Effector memory CD4-positive, alpha-beta T cell (primary cell): Measurements from ENCODE around the gene PI16.

ENCODE experiments used
- DNase-seq, 3 donors: peaks; one replicate each; pipeline ENCODE4 v3.0.0-alpha.2; 2020
- H3K27ac ChIP-seq: 2 replicates; pipeline ENCODE4 v1.7.0; 2013; ENCODE audit warnings: mild to moderate bottlenecking, low read length, moderate library complexity; ENCODE audit not compliant: insufficient read depth, poor library complexity, severe bottlenecking
- H3K27me3 ChIP-seq: replicated peaks from 2 replicates; pipeline ENCODE4 v1.7.0; 2013; ENCODE audit warnings: mild to moderate bottlenecking, low read length; ENCODE audit not compliant: insufficient read depth, control insufficient read depth, poor library complexity, severe bottlenecking
- H3K36me3 ChIP-seq: 2 replicates; pipeline ENCODE4 v1.7.0; 2013; ENCODE audit warnings: mild to moderate bottlenecking, low read length, moderate library complexity; ENCODE audit not compliant: control insufficient read depth, insufficient read depth
- H3K4me1 ChIP-seq: 2 replicates; pipeline ENCODE4 v1.7.0; 2013; ENCODE audit warnings: low read length, mild to moderate bottlenecking; ENCODE audit not compliant: control insufficient read depth, insufficient read depth, poor library complexity, severe bottlenecking
- H3K4me3 ChIP-seq: 2 replicates; pipeline ENCODE4 v1.7.0; 2013; ENCODE audit warnings: low read length, low read depth, mild to moderate bottlenecking; ENCODE audit not compliant: insufficient read depth, poor library complexity, severe bottlenecking
- H3K9me3 ChIP-seq: 2 replicates; pipeline ENCODE4 v1.7.0; 2013; ENCODE audit warnings: mild to moderate bottlenecking, low read length, moderate library complexity; ENCODE audit not compliant: control insufficient read depth

PI16 gene

DNA sequence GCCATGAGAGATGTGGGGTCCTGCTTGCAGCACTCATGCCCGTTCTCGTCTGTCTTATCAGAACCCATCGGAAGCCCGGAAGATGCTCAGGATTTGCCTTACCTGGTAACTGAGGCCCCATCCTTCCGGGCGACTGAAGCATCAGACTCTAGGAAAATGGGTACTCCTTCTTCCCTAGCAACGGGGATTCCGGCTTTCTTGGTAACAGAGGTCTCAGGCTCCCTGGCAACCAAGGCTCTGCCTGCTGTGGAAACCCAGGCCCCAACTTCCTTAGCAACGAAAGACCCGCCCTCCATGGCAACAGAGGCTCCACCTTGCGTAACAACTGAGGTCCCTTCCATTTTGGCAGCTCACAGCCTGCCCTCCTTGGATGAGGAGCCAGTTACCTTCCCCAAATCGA is 8.3 kb downstream of the PI16 start:
- H3K27ac ChIP-seq = peak overlapping the region; percentile 62
- peaks cover 37% of the 10 kb centered on the region for H3K4me1 ChIP-seq
- H3K36me3 ChIP-seq = peaks cover 7% of the 10 kb centered on the region
- DNase-seq = peak; percentile 58 to 77 (median 74)
- H3K27me3 ChIP-seq = no peaks in the 10 kb centered on the region
- H3K4me3 ChIP-seq = no peak overlapping the region
- no peaks in the 10 kb centered on the region for H3K9me3 ChIP-seq

DNA sequence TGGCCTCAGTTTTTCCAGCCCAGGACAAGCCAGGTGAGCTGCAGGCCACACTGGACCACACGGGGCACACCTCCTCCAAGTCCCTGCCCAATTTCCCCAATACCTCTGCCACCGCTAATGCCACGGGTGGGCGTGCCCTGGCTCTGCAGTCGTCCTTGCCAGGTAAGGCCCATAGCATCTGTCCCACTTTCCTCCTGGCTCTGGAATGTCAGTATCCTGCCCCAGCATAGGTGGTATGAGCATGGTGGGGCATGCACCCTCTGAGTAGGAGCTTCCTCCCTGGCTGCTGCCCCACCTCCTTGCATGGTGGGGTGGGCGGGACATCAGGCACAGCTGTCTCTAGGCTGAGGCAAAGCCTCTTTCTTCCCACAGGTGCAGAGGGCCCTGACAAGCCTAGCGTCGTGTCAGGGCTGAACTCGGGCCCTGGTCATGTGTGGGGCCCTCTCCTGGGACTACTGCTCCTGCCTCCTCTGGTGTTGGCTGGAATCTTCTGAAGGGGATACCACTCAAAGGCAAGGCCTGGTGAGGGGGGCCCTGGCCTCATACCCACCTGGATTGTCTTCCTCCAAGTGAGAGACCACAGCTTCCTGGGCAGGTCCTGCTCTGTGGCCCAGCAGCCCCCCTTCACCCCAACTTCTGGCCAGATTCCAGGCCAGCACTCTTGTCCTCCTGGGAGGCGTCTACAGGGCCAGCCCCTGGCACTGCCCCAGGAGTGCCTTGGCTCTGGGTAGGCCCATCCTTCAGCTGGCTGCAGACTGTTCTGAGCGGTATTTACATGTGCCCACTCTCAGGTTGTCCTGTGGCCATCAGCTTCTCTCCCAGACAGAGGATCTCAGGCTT is 9.1 kb downstream of the PI16 start:
- Histone ChIP-seq H3K4me3 (no peak overlapping the region), H3K27ac (peak overlapping the region; percentile 62), H3K9me3 (no peaks in the 10 kb centered on the region), H3K27me3 (no peaks in the 10 kb centered on the region), H3K36me3 (peaks cover 13% of the 10 kb centered on the region), H3K4me1 (peaks cover 37% of the 10 kb centered on the region)
- DNase-seq = peak in 1 of 3 donors; percentile 14

DNA sequence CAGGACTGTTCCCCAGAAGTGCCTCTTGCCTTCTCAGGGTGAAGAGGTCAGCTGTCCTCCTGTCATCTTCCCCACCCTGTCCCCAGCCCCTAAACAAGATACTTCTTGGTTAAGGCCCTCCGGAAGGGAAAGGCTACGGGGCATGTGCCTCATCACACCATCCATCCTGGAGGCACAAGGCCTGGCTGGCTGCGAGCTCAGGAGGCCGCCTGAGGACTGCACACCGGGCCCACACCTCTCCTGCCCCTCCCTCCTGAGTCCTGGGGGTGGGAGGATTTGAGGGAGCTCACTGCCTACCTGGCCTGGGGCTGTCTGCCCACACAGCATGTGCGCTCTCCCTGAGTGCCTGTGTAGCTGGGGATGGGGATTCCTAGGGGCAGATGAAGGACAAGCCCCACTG is 9.8 kb downstream of the PI16 start:
- no peaks in the 10 kb centered on the region for H3K9me3 ChIP-seq
- H3K27ac ChIP-seq = peak overlapping the region; percentile 62
- no peak for DNase-seq

DNA sequence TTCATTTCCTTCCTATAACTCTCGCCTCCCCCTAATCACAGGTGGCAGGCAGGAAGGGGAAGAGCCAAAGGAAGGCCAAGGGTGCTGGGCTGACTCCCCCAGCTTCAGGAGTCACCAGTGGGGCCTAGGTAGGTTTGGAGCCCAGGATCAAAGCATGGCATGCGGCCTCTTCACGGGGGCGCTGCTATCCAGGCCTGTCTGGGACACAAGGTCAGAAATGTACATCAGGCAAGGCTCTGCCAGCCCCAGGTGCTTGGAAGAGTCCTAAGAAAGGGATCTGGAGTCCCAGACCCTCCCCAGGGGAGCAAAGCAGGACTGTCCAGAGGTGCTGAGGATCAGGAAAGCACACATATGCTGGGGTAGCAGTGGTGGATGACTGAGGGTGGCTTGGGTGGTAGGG is 10.4 kb downstream of the PI16 start:
- H3K27ac ChIP-seq = peak overlapping the region; percentile 62
- H3K4me1 ChIP-seq = peaks cover 37% of the 10 kb centered on the region
- no peak for DNase-seq
- no peaks in the 10 kb centered on the region for H3K9me3 ChIP-seq
- H3K4me3 ChIP-seq = no peak overlapping the region
- H3K36me3 ChIP-seq = peaks cover 23% of the 10 kb centered on the region
- H3K27me3 ChIP-seq = no peaks in the 10 kb centered on the region

More for the DNA sequence above, 9.8 kb downstream of the PI16 start:
- Histone ChIP-seq H3K27me3 (no peaks in the 10 kb centered on the region), H3K4me3 (no peak overlapping the region), H3K4me1 (peaks cover 37% of the 10 kb centered on the region), H3K36me3 (peaks cover 17% of the 10 kb centered on the region)

DNA sequence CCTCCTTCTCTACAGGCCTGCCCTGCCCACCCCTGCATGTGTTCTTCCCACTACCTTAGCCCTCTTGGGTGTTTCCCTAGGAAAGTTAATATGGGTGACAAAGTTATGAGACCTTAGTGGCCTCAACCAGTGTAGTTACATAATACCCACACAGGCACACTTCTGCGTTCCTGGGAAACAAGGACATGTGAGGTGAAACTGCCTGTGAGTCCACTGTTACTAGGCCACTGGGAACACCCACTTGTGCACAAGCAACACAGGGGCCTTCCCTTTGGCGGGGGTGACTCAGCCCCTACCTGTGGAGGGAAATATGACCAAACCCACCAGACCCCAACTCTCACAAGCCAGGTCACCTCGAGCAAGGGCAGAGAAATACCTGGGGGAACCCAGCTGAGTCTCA is 12.8 kb downstream of the PI16 start:
- H3K4me1 ChIP-seq = peaks cover 27% of the 10 kb centered on the region
- no peaks in the 10 kb centered on the region for H3K27me3 ChIP-seq
- peaks cover 47% of the 10 kb centered on the region for H3K36me3 ChIP-seq
- no peak for DNase-seq
- H3K27ac ChIP-seq = no peak overlapping the region
- no peaks in the 10 kb centered on the region for H3K9me3 ChIP-seq
- H3K4me3 ChIP-seq = no peak overlapping the region

DNA sequence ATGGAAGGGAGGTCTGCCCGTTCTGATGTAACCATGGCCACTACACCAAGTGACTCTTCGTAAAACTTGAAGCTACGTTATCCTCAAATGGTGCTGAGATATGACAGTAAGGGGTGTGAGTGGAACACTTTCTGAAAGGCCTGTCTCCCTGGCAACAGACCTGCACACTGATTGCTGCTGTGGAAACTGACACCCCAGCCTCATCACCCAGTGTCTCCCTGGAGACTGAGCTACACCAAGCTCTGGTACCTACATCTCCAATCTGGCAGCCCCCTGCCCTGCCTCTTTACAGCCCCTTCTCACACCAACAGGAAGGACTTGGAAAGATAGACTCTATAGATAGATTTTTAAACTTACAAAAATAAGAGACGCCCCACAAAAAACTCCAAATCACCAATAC is 13.2 kb downstream of the PI16 start:
- DNase-seq = no peak
- H3K4me3 ChIP-seq = no peak overlapping the region
- peaks cover 25% of the 10 kb centered on the region for H3K4me1 ChIP-seq
- H3K9me3 ChIP-seq = no peaks in the 10 kb centered on the region
- peaks cover 51% of the 10 kb centered on the region for H3K36me3 ChIP-seq
- H3K27me3 ChIP-seq = no peaks in the 10 kb centered on the region
- H3K27ac ChIP-seq = no peak overlapping the region

DNA sequence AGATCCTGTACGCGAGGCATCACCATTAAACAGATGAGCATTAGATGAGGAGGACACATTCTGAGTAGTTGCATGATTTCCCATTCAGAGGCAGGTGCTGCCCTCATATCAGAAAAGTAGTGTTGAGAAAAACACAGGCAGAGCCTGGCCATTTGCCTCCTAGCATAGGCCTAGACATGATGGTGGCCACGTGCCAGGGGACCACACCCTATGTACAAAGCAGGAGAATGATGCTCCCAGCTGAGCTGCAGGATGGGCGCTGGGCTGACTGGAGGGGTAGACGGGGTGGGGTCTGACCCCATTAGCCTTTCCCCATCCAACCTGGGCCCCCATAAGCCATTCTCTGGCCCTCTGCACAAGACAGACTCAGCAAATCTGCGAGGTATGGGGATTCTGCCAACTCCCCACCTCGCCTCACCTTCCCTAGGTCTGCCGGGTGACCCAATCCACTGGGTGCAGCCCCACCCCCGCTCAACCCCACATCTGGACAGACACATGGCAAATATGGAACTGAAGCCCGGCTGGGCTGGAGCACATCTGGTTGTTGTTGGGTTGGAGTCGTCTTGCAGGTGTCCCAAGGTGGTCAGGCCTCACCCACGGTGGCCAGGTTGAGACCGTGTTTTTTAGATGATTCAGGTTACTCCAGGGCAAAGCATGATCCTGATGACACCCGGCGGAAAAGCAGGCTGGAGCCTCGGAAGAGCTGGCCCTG is 13.9 kb downstream of the PI16 start:
- H3K9me3 ChIP-seq = no peaks in the 10 kb centered on the region
- H3K36me3 ChIP-seq = peaks cover 58% of the 10 kb centered on the region
- H3K27ac ChIP-seq = no peak overlapping the region
- H3K4me1 ChIP-seq = peaks cover 18% of the 10 kb centered on the region
- H3K4me3 ChIP-seq = no peak overlapping the region
- no peaks in the 10 kb centered on the region for H3K27me3 ChIP-seq
- no peak for DNase-seq

DNA sequence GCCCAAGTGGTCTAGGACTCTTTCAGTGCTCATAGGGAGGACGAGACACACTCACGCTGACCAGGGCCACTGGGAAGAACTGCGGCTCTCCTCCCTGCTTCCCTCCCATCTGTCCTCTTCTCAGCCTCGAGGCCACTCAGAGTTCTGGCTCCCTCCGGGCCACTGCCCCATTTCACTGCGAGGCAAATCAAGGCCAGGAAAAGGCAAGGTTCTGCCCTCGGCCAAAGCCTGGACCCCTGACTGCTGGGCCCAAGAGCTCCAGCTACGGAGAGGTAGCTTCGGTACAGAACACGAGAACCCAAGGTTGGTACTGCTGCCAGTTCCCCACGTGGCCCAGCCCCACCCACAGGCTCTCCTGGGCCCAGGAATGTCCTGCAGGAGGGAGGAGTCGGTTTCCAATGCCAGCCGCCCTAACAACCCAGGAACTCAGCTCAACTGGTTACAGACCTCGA is 14.7 kb downstream of the PI16 start:
- Histone ChIP-seq H3K4me3 (no peak overlapping the region), H3K27ac (no peak overlapping the region), H3K36me3 (peaks cover 67% of the 10 kb centered on the region), H3K4me1 (peaks cover 10% of the 10 kb centered on the region), H3K9me3 (no peaks in the 10 kb centered on the region), H3K27me3 (no peaks in the 10 kb centered on the region)
- DNase-seq = no peak

DNA sequence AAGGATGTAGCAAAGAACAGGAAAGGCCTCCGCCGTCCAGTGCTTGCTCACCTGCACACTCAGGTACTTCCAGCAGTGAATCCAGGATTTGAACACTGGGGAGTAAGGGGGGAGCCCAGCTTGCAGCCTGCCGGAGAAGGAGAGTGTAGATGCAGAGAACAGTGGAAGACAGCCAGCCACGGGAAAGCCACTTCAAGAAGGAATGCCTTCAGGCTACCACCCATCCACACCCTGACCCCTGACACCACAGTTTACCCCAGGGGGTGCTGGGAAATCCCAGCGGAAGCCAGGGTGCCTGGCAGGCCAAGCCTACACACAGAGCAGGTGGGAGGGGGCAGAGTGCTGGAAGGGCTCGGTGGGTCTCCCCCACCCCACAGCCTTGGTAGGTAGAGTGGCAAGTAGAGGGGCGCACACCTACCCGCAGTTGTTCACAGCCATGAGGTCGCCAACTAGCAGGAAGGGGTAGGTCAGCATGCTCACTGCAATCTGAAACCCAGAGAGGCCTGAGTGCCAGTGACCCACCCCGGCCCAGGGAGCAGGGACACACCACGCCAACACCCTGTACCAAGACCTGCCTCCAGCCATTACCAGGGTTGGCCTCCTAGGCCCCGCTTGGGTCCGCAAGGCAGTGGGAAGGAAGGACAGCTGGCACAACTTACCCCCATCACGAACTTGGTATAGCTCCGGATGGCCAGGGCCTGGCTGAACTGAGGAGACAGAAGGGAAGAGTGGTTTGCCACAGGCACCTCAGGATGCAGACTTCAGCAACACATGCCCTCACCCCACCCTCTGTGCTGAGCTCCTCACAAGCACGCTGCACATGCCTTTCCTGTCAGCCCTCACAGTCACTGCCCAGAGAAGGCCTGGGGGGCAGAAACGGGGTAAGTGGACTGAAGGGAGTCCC is 15.7 kb downstream of the PI16 start:
- DNase-seq = no peak
- Histone ChIP-seq H3K9me3 (no peaks in the 10 kb centered on the region), H3K4me3 (no peak overlapping the region), H3K27ac (no peak overlapping the region), H3K27me3 (no peaks in the 10 kb centered on the region), H3K36me3 (peaks cover 76% of the 10 kb centered on the region), H3K4me1 (no peaks in the 10 kb centered on the region)
